GM12874 (cell line): Measurements from ENCODE around the gene EP400.

Experiments used
- CTCF ChIP-seq: IDR thresholded peaks from 2 replicates; pipeline ENCODE4 v1.5.1; 2011; ENCODE audit warnings: low read depth, mild to moderate bottlenecking, control low read depth, low read length, moderate library complexity; ENCODE audit not compliant: insufficient read depth

Gene EP400

GRCh38 chr12:132084621-132085290, 135.0 kb downstream of the EP400 start:
- no peak for TF ChIP-seq CTCF

- no peak for TF ChIP-seq CTCF
Measured at GRCh38 chr12:132085291-132085635, 135.5 kb downstream of the EP400 start.

- TF ChIP-seq CTCF = no peak
Measured at GRCh38 chr12:132089407-132089910, 139.7 kb downstream of the EP400 start.

- TF ChIP-seq CTCF = no peak
Measured at GRCh38 chr12:132094269-132094891, 144.6 kb downstream of the EP400 start.

GRCh38 chr12:132095520-132096409, 146.0 kb downstream of the EP400 start:
- TF ChIP-seq CTCF = no peak

- TF ChIP-seq CTCF = no peak
Measured at GRCh38 chr12:132099739-132100138, 150.0 kb downstream of the EP400 start.
